Body of pancreas (tissue), 4 donors: ENCODE measurements around the gene CRYBB1. TPM values are rescaled to one million over a fixed set of nuclear protein-coding genes. Genes with fewer than 3 reads are reported as not detected.

Experiments used
- ATAC-seq: fragments of 150-250 bp; one replicate; pipeline ENCODE4 v1.9.1; 2016
- DNase-seq, 4 donors: peaks; one replicate each; pipeline ENCODE4 v3.0.0-alpha.2; 2019
- H3K27ac ChIP-seq, 4 donors: fragments of 200-600 bp; sonication (generic); 1 replicate in 3 of 4; 2 replicates in 1 of 4; pipeline versions ENCODE4 v1.5.1 to v1.6.1; 2016 to 2019; ENCODE audit warnings: mild to moderate bottlenecking in 1 of 4, mixed read lengths in 1 of 4, moderate library complexity in 1 of 4
- H3K27me3 ChIP-seq, 2 donors: fragments of 200-600 bp; sonication (generic); one replicate each; pipeline ENCODE4 v1.6.0; 2016; ENCODE audit warnings: mild to moderate bottlenecking in 1 of 2
- H3K36me3 ChIP-seq, 2 donors: fragments of 200-600 bp; sonication (generic); replicated peaks in 1 of 2; 2 replicates each; pipeline ENCODE4 v1.5.1; 2016; ENCODE audit warnings: low read depth in 2 of 2; ENCODE audit not compliant: insufficient read depth in 1 of 2
- H3K4me1 ChIP-seq: fragments of 200-600 bp; sonication (generic); one replicate; pipeline ENCODE4 v1.6.0; 2016
- H3K4me3 ChIP-seq, 2 donors: fragments of 200-600 bp; sonication (generic); 1 replicate in 1 of 2; 2 replicates in 1 of 2; pipeline ENCODE4 v1.5.1; 2016 to 2019
- H3K9me3 ChIP-seq, 3 donors: fragments of 200-600 bp; sonication (generic); 1 replicate in 2 of 3; 2 replicates in 1 of 3; pipeline ENCODE4 v1.5.1; 2016
- CTCF ChIP-seq, 7 experiments: fragments of 450-650 bp in 4 of 7; fragments of 200-600 bp in 3 of 7; sonication (generic) in 3 of 7; IDR thresholded peaks; one replicate each; pipeline ENCODE4 v1.5.1; 2016 to 2019; ENCODE audit warnings: antibody characterized with exemption in 7 of 7
- POLR2A ChIP-seq, 3 donors: fragments of 450-650 bp; IDR thresholded peaks; one replicate each; pipeline ENCODE4 v1.6.1; 2016; ENCODE audit warnings: antibody characterized with exemption in 3 of 3, mild to moderate bottlenecking in 2 of 3
- WGBS, 2 donors: methylation state at CpG; one replicate each; pipeline ENCODE4 v1.1.5; 2017; 5-methylcytosine and 5-hydroxymethylcytosine counted together
- intact Hi-C: fragments of 100-400 bp; cut with DNase I; formaldehyde crosslinking; loops from one replicate; pipeline ENCODE4 v1.15.1; 2023
- total RNA-seq, 2 donors: library from RNA; depleted of rRNA; stranded (reverse); fragments of >200 nt; gene quantifications; one replicate each; pipeline ENCODE4 v1.1.0, GENCODE V29; 2016

Gene CRYBB1
- total RNA-seq, 2 donors from 2014 or later = 0.52 TPM; not detected in 1

- TF ChIP-seq CTCF (IDR thresholded peaks at IDR 0.05) = no peak
- no peak for TF ChIP-seq POLR2A (IDR thresholded peaks at IDR 0.05)
- Histone ChIP-seq H3K4me3 (no peak overlapping the region), H3K27ac (no peak overlapping the region), H3K4me1 (no peaks in the 10 kb centered on the region), H3K36me3 (no peaks in the 10 kb centered on the region), H3K27me3 (no peaks in the 10 kb centered on the region), H3K9me3 (no peaks in the 10 kb centered on the region)
- intact Hi-C loops = no loop called here
- 19 to 43% methylated on average over 1 of the region's 1 CpG for whole genome bisulfite sequencing, 2 donors
- ATAC-seq (no peak), DNase-seq (no peak)
These were observed 18.5 kb upstream of the CRYBB1 start for GRCh38 chr22:26636296-26636695.

GRCh38 chr22:26635117-26635516, 17.3 kb upstream of the CRYBB1 start:
- TF ChIP-seq CTCF (IDR thresholded peaks at IDR 0.05) (no peak), POLR2A (IDR thresholded peaks at IDR 0.05) (no peak)
- Histone ChIP-seq H3K27ac (no peak overlapping the region), H3K4me3 (no peak overlapping the region), H3K36me3 (no peaks in the 10 kb centered on the region), H3K4me1 (no peaks in the 10 kb centered on the region), H3K27me3 (no peaks in the 10 kb centered on the region), H3K9me3 (no peaks in the 10 kb centered on the region)
- intact Hi-C loops = no loop called here
- DNase-seq = no peak
- 67 to 80% methylated on average over 2 of the region's 2 CpGs for WGBS, 2 donors
- no peak for ATAC-seq

- H3K27me3 ChIP-seq = no peaks in the 10 kb centered on the region
- H3K27ac ChIP-seq = no peak overlapping the region
- no peaks in the 10 kb centered on the region for H3K9me3 ChIP-seq
- TF ChIP-seq POLR2A (IDR thresholded peaks at IDR 0.05) (no peak), CTCF (IDR thresholded peaks at IDR 0.05) (no peak)
- H3K4me1 ChIP-seq = no peaks in the 10 kb centered on the region
- ATAC-seq (no peak), DNase-seq (no peak)
- intact Hi-C loops = no loop called here
- WGBS, 2 donors = 90 to 91% methylated on average over 3 of the region's 3 CpGs
- no peaks in the 10 kb centered on the region for H3K36me3 ChIP-seq
- H3K4me3 ChIP-seq = no peak overlapping the region
These were observed 16.4 kb upstream of the CRYBB1 start for GRCh38 chr22:26634189-26634588.

- intact Hi-C loops = no loop called here
- Histone ChIP-seq H3K4me3 (no peak overlapping the region), H3K9me3 (no peaks in the 10 kb centered on the region), H3K27me3 (no peaks in the 10 kb centered on the region), H3K27ac (no peak overlapping the region), H3K36me3 (no peaks in the 10 kb centered on the region), H3K4me1 (no peaks in the 10 kb centered on the region)
- ATAC-seq (no peak), DNase-seq (no peak)
- TF ChIP-seq POLR2A (IDR thresholded peaks at IDR 0.05) (no peak), CTCF (IDR thresholded peaks at IDR 0.05) (no peak)
- WGBS, 2 donors = 28 to 43% methylated on average over 8 of the region's 8 CpGs
These were observed 14.8 kb upstream of the CRYBB1 start for GRCh38 chr22:26632422-26633155.

- intact Hi-C loops = no loop called here
- no peak for DNase-seq
- TF ChIP-seq CTCF (IDR thresholded peaks at IDR 0.05) (no peak), POLR2A (IDR thresholded peaks at IDR 0.05) (no peak)
- Histone ChIP-seq H3K36me3 (no peaks in the 10 kb centered on the region), H3K27ac (no peak overlapping the region), H3K9me3 (no peaks in the 10 kb centered on the region), H3K4me1 (no peaks in the 10 kb centered on the region), H3K27me3 (no peaks in the 10 kb centered on the region), H3K4me3 (no peak overlapping the region)
- WGBS, 2 donors = 90% methylated on average over 4 of the region's 4 CpGs
- ATAC-seq = no peak
These were observed 13.5 kb upstream of the CRYBB1 start for GRCh38 chr22:26631282-26631681.
